GM12801 (cell line): Measurements from ENCODE around the gene LPP.

Experiments used
- TF ChIP-seq, protein P1 (sequence below): IDR thresholded peaks from one replicate; pipeline ENCODE4 v1.5.1; 2011; ENCODE audit warnings: control low read depth; ENCODE audit not compliant: insufficient read length; ENCODE audit errors: extremely low read depth

The LPP gene

DNA sequence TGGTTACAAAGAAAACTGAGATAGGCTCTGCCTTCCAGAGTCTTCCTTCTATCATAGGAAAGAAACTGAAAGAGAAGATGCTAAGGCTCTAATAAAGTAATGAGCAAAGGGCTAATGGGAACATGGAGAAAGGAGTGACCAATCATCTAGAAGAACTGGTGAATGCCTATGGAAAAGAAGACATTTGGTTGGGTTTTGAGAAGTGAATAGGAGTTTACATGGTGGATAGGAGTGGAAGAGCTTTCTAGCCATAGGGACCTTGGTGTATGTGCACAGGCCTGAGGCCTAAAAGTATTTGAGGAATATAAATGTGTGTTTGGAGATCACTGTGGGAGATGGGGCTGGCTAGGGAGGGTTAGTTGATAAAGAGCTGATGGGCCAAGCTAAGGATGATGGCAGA is 6.8 kb downstream of the LPP start:
- TF ChIP-seq, protein P1, sequence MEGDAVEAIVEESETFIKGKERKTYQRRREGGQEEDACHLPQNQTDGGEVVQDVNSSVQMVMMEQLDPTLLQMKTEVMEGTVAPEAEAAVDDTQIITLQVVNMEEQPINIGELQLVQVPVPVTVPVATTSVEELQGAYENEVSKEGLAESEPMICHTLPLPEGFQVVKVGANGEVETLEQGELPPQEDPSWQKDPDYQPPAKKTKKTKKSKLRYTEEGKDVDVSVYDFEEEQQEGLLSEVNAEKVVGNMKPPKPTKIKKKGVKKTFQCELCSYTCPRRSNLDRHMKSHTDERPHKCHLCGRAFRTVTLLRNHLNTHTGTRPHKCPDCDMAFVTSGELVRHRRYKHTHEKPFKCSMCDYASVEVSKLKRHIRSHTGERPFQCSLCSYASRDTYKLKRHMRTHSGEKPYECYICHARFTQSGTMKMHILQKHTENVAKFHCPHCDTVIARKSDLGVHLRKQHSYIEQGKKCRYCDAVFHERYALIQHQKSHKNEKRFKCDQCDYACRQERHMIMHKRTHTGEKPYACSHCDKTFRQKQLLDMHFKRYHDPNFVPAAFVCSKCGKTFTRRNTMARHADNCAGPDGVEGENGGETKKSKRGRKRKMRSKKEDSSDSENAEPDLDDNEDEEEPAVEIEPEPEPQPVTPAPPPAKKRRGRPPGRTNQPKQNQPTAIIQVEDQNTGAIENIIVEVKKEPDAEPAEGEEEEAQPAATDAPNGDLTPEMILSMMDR: no peak

DNA sequence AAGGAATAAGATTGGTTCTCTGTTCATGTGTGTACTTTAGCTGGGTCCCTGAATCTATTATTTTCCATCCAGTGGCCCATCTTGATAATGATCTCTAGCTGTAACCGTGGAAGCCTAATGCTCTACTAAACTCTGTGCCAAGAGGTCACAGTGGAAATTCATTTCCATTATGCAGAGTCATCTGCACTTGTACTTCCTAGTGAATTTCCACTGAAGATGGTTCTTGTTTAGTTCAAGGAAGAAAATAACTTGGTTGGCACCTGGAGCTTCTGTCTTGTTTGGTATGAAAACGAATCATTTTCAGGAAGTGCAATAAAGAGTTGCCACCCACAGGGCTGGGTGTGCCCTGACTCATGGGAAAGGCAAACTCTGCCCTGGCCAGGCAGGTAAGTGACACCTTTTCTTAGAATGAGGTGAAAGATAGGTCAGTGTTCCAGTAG is 10.3 kb downstream of the LPP start:
- TF ChIP-seq, protein P1: no peak

GRCh38 chr3:188165596-188165995 is 11.6 kb downstream of the LPP start:
- TF ChIP-seq, protein P1: no peak

- TF ChIP-seq, protein P1: no peak
Measured at GRCh38 chr3:188166441-188166840, 12.5 kb downstream of the LPP start.

DNA sequence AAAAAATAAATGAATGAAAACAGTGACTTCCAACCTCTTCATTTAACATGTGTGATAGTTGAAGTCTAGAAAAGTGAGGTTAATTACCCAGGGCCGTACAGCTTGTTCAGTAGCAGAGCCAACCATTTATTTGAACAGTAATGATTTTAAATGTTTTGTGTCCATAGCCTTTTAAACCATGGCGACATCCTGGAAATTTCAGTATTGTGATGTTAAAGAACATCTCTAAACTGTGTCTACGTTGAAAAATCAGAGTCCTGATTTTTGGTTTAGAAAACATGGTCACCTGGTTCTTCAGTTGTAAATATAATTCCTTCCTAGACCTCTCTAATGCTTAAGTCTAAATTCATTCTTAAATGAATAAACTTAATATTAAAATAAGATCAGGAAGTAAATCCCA is 14.2 kb downstream of the LPP start:
- TF ChIP-seq, protein P1: no peak

- TF ChIP-seq, protein P1: no peak
Measured at GRCh38 chr3:188168648-188169047, 14.7 kb downstream of the LPP start.

DNA sequence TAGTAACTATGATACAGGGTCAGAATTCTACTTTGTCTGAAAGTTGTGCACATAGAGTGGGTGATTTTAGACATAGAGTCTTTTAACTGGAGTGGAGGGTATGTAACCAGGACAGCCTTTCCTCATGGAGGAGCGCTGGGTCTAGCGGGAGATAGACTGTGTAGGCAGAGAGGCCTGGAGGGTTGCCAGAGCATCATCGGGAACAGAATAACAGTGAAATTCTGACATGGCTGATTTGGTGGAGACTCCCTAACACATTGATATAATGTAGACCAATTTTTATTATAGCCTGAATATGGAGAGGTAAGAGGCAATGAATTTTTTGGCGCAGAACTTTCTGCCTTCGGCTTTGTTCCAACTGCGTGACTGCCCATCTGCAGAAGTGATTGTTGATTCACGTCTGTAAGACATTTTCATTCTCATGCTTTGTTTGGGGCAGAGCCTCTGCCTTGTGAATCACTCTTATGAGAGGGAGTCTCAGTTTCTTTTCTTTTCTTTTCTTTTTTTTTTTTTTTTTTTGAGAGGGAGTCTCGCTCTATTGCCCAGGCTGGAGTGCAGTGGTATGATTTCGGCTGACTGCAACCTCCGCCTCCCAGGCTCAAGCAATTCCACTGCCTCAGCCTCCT is 16.0 kb downstream of the LPP start:
- TF ChIP-seq, protein P1: no peak
